CD4-positive, alpha-beta T cell treated with Interleukin-15 for 1 hour (primary cell): Measurements from ENCODE around the gene IRF3.

Experiments
- DNase-seq: peaks from one replicate; pipeline ENCODE4 v3.0.0-alpha.2; 2020

Gene IRF3

DNA sequence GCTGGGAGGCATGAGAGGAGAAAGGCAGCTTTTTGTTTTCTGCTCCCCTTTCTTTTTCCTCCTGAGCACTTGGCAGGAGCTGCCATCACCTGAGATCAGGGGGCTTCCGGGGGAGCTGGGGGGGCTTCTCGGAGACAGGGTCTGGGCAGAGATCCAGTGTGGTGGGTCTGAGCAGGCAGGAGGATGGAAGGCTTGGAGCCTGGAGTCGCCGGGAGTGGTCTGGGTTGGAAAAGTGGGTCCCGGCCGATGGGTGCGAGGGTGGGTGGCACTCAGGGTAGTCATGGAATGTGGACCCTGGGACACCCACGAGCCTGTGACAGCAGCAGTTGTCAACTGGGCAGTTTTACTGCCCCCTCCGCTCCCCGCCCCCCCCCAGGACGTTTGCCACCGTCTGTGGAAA is 21.5 kb upstream of the IRF3 start:
- DNase-seq: no peak

- no peak for DNase-seq
These were observed 20.9 kb upstream of the IRF3 start for GRCh38 chr19:49686503-49687088.

DNA sequence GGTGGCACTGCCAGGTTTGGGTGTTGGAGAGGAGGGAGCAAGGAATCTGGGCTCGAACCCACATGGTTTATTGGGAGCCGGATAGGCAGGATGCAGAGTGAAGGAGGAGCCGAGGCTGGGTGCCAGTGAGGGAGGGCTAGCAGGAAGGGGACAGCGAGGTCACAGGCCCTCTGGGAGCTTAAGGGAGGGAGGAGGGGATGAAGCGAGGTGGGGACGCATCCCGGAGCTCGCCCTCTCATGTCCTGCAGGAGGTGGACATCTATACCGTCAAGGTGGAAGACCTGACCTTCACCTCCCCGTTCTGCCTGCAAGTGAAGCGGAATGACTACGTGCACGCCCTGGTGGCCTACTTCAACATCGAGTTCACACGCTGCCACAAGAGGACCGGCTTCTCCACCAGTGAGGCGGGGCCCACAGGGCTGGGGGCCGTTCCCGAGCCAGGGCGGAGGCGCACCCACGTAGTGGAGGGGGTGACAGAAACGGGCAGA is 20.2 kb upstream of the IRF3 start:
- no peak for DNase-seq

- DNase-seq: no peak
These were observed 19.4 kb upstream of the IRF3 start for GRCh38 chr19:49684983-49685553.

GRCh38 chr19:49684251-49684982 is 18.8 kb upstream of the IRF3 start:
- DNase-seq: no peak

- DNase-seq: no peak
These were observed 18.2 kb upstream of the IRF3 start for GRCh38 chr19:49683814-49684250.

DNA sequence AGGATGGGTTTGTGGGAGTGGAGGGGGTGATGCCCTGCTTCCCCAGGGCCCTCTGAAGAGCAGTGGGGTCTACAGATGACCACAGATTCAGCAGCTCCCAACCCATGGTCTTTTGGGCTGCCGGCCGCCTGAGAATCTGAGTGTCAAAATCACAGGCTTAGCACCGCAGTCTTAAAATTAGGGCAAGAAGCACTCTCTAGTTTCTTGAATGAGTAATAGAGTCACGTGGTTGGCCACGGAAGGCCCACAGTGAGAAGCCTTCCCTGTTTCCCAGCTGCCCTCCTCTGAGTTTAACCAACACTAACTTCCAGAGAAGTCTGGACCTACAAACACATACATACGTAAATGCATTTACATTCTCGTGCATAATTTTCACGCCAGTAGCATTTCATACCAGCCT is 16.6 kb upstream of the IRF3 start:
- no peak for DNase-seq

DNA sequence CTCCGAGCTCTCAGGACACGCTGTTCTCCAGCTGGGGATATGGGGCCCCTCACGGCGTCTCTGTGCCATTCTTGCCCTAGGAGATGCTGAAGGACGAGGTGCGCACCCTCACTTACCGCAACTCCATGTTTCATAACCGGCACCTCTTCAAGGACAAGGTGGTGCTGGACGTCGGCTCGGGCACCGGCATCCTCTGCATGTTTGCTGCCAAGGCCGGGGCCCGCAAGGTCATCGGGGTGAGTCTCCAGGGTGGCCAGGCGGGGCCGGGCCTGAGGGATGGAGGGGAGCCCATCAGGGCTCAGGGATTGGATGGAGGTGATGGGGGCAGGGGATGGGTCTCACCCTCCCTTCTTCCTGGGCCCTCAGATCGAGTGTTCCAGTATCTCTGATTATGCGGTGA is 16.2 kb upstream of the IRF3 start:
- DNase-seq: no peak

DNA sequence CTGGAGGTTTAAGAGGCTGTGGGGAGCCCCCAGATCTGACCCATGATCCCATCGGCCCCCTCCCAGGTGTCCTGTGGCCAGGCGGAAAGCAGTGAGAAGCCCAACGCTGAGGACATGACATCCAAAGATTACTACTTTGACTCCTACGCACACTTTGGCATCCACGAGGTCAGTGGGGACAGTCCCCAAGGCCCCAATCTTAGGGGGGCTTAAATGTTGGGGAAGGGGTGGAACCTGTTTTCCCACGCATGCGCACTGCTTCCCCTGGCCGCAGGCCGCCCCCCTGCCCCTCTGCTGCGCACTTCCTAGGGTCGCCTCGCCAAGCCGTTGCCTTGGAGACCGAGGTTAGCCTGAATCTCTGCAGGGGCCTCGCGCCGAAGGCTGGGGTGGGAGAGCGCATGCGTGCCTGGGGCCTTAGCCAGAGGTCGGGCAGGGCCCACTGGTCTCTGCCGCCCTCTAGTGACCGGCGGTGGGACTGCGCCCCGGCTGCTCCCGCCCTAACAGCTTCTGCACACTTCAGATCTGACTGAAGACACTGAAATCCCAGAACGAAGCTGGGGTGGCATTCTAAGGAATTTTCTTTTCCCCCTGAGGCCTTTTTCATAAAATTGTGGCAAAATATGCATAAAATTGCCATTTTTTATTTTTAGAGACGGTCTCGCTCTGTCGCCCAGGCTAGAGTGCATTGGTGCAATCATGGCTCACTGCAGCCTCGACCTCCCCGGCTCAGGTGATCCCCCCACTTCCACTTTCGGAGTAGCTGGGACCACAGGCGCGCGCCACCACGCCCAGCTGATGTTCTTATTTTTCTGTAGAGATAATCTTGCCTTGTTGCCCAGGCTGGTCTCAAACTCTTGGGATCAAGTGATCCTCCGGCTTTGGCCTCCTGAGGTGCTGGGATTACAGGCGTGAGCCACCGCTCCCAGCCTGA is 15.0 kb upstream of the IRF3 start:
- DNase-seq: peak; percentile 91

GRCh38 chr19:49679771-49680413 is 14.2 kb upstream of the IRF3 start:
- DNase-seq: no peak

DNA sequence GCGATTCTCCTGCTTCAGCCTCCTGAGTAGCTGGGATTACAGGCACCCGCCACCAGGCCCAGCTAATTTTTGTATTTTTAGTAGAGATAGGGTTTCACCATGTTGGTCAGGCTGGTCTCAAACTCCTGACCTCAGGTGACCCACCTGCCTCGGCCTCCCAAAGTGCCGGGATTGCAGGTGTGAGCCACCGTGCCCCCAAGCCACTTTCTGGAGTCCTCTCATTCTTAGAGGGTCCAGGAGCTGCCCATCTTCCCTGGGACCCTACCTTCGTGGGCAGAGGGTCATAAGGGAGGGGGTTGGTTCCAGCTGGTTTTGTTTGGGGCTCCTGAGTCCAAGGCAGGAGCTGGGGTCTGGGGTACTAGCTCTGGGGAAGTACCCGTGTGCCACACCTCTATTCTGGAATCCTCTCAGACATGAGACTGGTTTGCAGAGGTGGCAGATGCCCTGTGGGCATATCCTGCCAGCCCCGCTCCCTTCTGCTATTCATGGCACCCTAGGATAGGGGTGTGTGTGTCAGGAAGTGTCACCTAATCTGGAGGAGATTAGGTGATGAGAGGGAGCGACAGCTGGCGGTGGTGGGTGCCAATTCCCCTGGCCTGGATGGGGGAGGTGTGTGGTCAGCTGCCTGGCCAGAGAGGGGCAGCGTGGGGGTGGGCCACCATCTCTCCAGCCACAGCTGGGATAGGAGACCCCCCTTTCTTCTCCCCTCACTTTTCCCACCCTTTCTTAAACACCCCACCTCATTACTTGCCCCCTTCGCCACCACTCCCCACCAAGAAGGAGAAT is 13.5 kb upstream of the IRF3 start:
- DNase-seq: no peak

GRCh38 chr19:49677901-49678674 is 12.4 kb upstream of the IRF3 start:
- DNase-seq: peak; percentile 82

DNA sequence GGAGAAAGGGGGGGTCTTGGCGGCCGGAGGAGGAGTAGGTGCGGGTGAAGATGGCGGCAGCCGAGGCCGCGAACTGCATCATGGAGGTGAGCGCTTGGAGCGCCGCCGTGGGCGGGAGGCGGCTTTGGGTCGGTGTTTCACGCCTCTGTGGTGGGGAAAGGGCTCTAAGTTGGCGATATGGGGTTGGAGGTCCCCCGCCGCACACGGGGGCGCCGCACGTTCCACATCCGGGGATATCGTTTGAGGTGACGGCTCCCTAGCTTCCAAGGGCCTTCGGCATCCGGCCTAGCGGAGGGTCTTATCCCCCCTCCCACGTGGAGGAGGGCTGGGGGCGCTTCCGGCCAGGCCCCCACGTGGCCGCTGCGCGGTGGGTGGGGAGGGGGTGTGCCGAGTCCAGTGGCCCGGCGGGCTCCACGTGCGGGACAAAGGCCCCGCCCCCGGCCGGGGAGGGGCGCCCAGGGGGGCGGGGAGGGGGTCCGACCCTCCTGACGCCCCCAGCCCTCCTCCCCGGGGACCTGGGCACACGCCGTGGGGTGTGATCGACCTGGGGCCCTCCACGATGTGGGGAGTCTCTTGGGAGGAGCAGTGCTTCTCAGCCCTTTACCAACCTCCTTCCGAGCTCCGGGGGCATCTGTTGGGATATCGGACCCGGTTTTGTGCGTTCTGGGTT is 11.7 kb upstream of the IRF3 start, which contains the start of gene PRMT1:
TSS of gene PRMT1 (plus strand) at position 41 of the 670 bp plus-strand sequence. CDS start at position 51, 10 bp downstream.
- DNase-seq: peak; percentile 60

DNA sequence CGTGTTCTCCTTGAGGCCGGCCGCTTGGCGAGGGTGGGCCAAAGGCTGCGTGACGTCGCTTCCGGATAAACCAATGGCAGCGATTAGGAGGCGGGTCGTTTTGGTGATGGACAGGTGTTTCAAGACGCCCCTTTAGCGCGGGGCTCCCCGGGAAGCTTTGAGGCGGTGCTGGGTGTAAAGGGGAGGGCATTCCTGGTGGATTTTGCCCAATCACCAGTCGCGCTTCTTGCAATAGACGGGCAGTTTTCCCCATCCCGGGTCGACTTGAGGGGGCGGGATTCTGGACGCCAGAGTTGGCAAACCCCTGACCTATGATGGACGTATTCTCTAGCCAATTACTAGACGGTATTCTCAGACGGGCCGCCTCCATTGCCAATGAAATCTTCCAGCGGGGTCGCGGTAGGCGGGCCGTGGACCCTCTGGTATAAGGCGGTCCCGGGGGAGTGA is 11.2 kb upstream of the IRF3 start:
- DNase-seq: peak; percentile 100

DNA sequence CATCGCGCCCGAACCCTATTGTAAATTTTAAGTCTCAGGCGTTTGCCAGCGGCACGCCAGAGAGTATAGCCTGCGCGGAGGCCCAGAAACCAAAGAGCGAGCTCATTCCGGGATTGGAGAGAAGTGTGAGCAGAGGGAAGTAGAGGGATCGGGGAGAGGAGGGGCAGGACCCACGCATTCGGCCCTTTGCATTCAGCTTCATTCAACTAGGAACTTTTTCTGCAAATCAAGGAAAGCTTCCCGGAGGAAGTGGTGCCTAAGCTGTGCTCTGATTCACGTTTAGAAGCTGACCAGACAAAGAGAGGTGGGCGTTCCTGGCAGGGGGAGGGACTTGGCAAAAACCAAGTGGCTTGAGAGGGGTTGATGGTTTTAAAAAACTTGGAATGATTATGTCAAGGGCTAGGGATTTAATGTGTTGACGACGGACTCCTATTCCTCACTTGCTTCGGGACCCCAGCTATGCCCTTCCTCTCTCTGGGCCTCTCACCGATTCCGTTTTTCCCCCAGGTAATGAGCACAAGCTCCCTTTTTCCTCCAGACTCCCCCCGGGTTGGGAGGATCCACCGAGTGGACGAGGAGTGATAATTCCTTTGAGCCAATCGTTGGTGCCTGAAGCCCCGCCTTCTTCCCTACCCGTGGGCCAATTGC is 10.6 kb upstream of the IRF3 start:
- DNase-seq: no peak

- DNase-seq: peak; percentile 77
These were observed 6.7 kb upstream of the IRF3 start for GRCh38 chr19:49672131-49672919.

GRCh38 chr19:49669516-49669915 is 3.9 kb upstream of the IRF3 start:
- DNase-seq: no peak

DNA sequence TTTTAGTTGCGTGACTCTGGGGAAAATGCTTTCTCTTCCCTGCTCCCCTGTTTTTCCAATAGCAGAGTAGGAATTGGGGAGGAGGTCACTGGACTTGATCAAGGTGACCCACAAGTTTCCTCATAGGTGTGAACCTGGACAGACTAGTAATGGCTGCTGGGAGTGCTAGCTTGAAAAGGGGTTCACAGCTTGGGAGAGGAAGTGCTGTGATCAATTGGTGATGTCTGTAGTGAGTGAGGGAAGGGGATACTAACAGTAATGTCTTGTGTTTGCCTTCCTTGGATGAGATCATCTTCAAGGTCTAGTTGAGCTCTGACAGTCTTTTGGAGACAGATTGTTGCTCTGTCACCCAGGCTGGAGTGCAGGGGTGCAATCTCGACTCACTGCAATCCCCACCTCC is 1.8 kb upstream of the IRF3 start:
- no peak for DNase-seq

- DNase-seq: no peak
These were observed 425 bp upstream of the IRF3 start for GRCh38 chr19:49666120-49666444.
